HEK293 (cell line): ENCODE measurements around the gene TM7SF3.

Experiments used
- CTCF ChIP-seq: fragments of 450-650 bp; formaldehyde crosslinking; IDR thresholded peaks from 2 replicates; pipeline ENCODE4 v1.5.1; 2016; ENCODE audit warnings: missing biosample characterization, missing genetic modification characterization
- KLF17 ChIP-seq: fragments of 450-650 bp; formaldehyde crosslinking; IDR thresholded peaks from 2 replicates; pipeline ENCODE4 v1.5.1; 2016; ENCODE audit warnings: missing biosample characterization, missing genetic modification characterization
- ZBTB20 ChIP-seq: fragments of 450-650 bp; formaldehyde crosslinking; IDR thresholded peaks from 2 replicates; pipeline ENCODE4 v1.5.1; 2016; ENCODE audit warnings: missing biosample characterization, missing genetic modification characterization
- ZNF148 ChIP-seq: fragments of 450-650 bp; formaldehyde crosslinking; IDR thresholded peaks from 2 replicates; pipeline ENCODE4 v1.5.0; 2017; ENCODE audit warnings: missing biosample characterization, missing genetic modification characterization, borderline replicate concordance
- ZNF248 ChIP-seq: fragments of 450-650 bp; formaldehyde crosslinking; IDR thresholded peaks from 2 replicates; pipeline ENCODE4 v1.5.1; 2017; ENCODE audit warnings: missing biosample characterization, missing genetic modification characterization
- ZNF280C ChIP-seq: fragments of 450-650 bp; formaldehyde crosslinking; IDR thresholded peaks from 2 replicates; pipeline ENCODE4 v1.5.1; 2016; ENCODE audit warnings: missing biosample characterization, missing genetic modification characterization
- ZSCAN16 ChIP-seq: fragments of 450-650 bp; formaldehyde crosslinking; IDR thresholded peaks from 2 replicates; pipeline ENCODE4 v1.5.1; 2016; ENCODE audit warnings: missing biosample characterization, missing genetic modification characterization
- TF ChIP-seq, protein P1 (sequence below): fragments of 450-650 bp; formaldehyde crosslinking; IDR thresholded peaks from 2 replicates; pipeline ENCODE4 v1.5.1; 2017; ENCODE audit warnings: missing biosample characterization, missing genetic modification characterization
- TF ChIP-seq, protein P2 (sequence below): fragments of 450-650 bp; formaldehyde crosslinking; IDR thresholded peaks from 2 replicates; pipeline ENCODE4 v1.5.1; 2016; ENCODE audit warnings: missing biosample characterization, missing genetic modification characterization
- TF ChIP-seq, protein P3 (sequence below): fragments of 450-650 bp; formaldehyde crosslinking; IDR thresholded peaks from 2 replicates; pipeline ENCODE4 v1.5.1; 2016; ENCODE audit warnings: missing biosample characterization, missing genetic modification characterization

- TF ChIP-seq, protein P1, sequence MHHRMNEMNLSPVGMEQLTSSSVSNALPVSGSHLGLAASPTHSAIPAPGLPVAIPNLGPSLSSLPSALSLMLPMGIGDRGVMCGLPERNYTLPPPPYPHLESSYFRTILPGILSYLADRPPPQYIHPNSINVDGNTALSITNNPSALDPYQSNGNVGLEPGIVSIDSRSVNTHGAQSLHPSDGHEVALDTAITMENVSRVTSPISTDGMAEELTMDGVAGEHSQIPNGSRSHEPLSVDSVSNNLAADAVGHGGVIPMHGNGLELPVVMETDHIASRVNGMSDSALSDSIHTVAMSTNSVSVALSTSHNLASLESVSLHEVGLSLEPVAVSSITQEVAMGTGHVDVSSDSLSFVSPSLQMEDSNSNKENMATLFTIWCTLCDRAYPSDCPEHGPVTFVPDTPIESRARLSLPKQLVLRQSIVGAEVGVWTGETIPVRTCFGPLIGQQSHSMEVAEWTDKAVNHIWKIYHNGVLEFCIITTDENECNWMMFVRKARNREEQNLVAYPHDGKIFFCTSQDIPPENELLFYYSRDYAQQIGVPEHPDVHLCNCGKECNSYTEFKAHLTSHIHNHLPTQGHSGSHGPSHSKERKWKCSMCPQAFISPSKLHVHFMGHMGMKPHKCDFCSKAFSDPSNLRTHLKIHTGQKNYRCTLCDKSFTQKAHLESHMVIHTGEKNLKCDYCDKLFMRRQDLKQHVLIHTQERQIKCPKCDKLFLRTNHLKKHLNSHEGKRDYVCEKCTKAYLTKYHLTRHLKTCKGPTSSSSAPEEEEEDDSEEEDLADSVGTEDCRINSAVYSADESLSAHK (tag by site-specific recombination): no peak
- TF ChIP-seq, protein P2, sequence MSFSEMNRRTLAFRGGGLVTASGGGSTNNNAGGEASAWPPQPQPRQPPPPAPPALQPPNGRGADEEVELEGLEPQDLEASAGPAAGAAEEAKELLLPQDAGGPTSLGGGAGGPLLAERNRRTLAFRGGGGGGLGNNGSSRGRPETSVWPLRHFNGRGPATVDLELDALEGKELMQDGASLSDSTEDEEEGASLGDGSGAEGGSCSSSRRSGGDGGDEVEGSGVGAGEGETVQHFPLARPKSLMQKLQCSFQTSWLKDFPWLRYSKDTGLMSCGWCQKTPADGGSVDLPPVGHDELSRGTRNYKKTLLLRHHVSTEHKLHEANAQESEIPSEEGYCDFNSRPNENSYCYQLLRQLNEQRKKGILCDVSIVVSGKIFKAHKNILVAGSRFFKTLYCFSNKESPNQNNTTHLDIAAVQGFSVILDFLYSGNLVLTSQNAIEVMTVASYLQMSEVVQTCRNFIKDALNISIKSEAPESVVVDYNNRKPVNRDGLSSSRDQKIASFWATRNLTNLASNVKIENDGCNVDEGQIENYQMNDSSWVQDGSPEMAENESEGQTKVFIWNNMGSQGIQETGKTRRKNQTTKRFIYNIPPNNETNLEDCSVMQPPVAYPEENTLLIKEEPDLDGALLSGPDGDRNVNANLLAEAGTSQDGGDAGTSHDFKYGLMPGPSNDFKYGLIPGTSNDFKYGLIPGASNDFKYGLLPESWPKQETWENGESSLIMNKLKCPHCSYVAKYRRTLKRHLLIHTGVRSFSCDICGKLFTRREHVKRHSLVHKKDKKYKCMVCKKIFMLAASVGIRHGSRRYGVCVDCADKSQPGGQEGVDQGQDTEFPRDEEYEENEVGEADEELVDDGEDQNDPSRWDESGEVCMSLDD: no peak
- TF ChIP-seq CTCF (no peak), ZNF280C (no peak), ZSCAN16 (no peak), ZNF248 (tag by site-specific recombination) (no peak), ZBTB20 (tag by site-specific recombination) (no peak), ZNF148 (tag by site-specific recombination) (no peak), KLF17 (tag by site-specific recombination) (no peak)
- TF ChIP-seq, protein P3, sequence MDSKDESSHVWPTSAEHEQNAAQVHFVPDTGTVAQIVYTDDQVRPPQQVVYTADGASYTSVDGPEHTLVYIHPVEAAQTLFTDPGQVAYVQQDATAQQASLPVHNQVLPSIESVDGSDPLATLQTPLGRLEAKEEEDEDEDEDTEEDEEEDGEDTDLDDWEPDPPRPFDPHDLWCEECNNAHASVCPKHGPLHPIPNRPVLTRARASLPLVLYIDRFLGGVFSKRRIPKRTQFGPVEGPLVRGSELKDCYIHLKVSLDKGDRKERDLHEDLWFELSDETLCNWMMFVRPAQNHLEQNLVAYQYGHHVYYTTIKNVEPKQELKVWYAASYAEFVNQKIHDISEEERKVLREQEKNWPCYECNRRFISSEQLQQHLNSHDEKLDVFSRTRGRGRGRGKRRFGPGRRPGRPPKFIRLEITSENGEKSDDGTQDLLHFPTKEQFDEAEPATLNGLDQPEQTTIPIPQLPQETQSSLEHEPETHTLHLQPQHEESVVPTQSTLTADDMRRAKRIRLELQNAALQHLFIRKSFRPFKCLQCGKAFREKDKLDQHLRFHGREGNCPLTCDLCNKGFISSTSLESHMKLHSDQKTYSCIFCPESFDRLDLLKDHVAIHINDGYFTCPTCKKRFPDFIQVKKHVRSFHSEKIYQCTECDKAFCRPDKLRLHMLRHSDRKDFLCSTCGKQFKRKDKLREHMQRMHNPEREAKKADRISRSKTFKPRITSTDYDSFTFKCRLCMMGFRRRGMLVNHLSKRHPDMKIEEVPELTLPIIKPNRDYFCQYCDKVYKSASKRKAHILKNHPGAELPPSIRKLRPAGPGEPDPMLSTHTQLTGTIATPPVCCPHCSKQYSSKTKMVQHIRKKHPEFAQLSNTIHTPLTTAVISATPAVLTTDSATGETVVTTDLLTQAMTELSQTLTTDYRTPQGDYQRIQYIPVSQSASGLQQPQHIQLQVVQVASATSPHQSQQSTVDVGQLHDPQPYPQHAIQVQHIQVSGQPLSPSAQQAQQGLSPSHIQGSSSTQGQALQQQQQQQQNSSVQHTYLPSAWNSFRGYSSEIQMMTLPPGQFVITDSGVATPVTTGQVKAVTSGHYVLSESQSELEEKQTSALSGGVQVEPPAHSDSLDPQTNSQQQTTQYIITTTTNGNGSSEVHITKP (tag by site-specific recombination): no peak
These were observed 38.6 kb upstream of the TM7SF3 start for GRCh38 chr12:27052742-27053141.
